DOHH2 (cell line): ENCODE results near the gene EYA2.

Experiments used
- H3F3A ChIP-seq: fragments of 200-600 bp; sonication (generic), shearing (Covaris generic); 2 replicates; pipeline ENCODE4 v1.6.0; 2016; ENCODE audit warnings: antibody characterized with exemption, mild to moderate bottlenecking; ENCODE audit not compliant: control insufficient read depth, insufficient read depth
- H3K27ac ChIP-seq: fragments of 200-600 bp; sonication (generic); 2 replicates; pipeline ENCODE4 v1.5.1; 2014; ENCODE audit warnings: low read depth, mild to moderate bottlenecking, low read length, moderate library complexity
- H3K27me3 ChIP-seq: fragments of 200-600 bp; sonication (generic); 2 replicates; pipeline ENCODE4 v1.6.1; 2014; ENCODE audit warnings: mild to moderate bottlenecking, low read length, mixed read lengths; ENCODE audit not compliant: control insufficient read depth
- H3K36me3 ChIP-seq: fragments of 200-600 bp; sonication (generic); 2 replicates; pipeline ENCODE4 v1.6.1; 2014; ENCODE audit warnings: mild to moderate bottlenecking, low read length, moderate library complexity, mixed read lengths; ENCODE audit not compliant: control insufficient read depth
- H3K4me1 ChIP-seq: fragments of 200-600 bp; sonication (generic); 2 replicates; pipeline ENCODE4 v1.6.1; 2014; ENCODE audit warnings: mild to moderate bottlenecking, low read length, mixed read lengths; ENCODE audit not compliant: control insufficient read depth
- H3K4me2 ChIP-seq: fragments of 200-600 bp; sonication (generic); 2 replicates; pipeline ENCODE4 v1.6.0; 2014; ENCODE audit warnings: mild to moderate bottlenecking, low read length, moderate library complexity
- H3K4me3 ChIP-seq: fragments of 200-600 bp; sonication (generic); 2 replicates; pipeline ENCODE4 v1.5.1; 2014; ENCODE audit warnings: mild to moderate bottlenecking, low read length, mixed read lengths
- H3K79me2 ChIP-seq: fragments of 200-600 bp; sonication (generic); 2 replicates; pipeline ENCODE4 v1.6.1; 2014; ENCODE audit warnings: mild to moderate bottlenecking, low read length, mixed read lengths; ENCODE audit not compliant: control insufficient read depth
- H3K9me2 ChIP-seq: fragments of 200-600 bp; sonication (generic); replicated peaks from 2 replicates; pipeline ENCODE4 v1.6.1; 2014; ENCODE audit warnings: mild to moderate bottlenecking, low read length, mixed read lengths; ENCODE audit not compliant: control insufficient read depth
- H3K9me3 ChIP-seq: fragments of 200-600 bp; sonication (generic); 2 replicates; pipeline ENCODE4 v1.6.1; 2014; ENCODE audit warnings: antibody characterized with exemption, low read length, mixed read lengths; ENCODE audit not compliant: control insufficient read depth, insufficient read depth
- H4K20me1 ChIP-seq: fragments of 200-600 bp; sonication (generic); 2 replicates; pipeline ENCODE4 v1.6.0; 2014; ENCODE audit warnings: low read depth, mild to moderate bottlenecking, antibody characterized with exemption, low read length, moderate library complexity; ENCODE audit not compliant: control insufficient read depth, insufficient read depth
- CTCF ChIP-seq: fragments of 200-600 bp; sonication (generic); IDR thresholded peaks from one replicate; pipeline ENCODE4 v1.5.1; 2014; ENCODE audit warnings: antibody characterized with exemption, mild to moderate bottlenecking, low read depth, low read length; ENCODE audit not compliant: poor library complexity, severe bottlenecking
- EZH2phosphoT487 ChIP-seq: fragments of 200-600 bp; sonication (generic); IDR thresholded peaks from 2 replicates; pipeline ENCODE4 v1.6.1; 2017; ENCODE audit warnings: borderline replicate concordance, mild to moderate bottlenecking, antibody characterized with exemption, low read length, moderate library complexity, mixed read lengths

The EYA2 gene

GRCh38 chr20:47033665-47034064 lies 139.0 kb downstream of the EYA2 start:
- no peak for TF ChIP-seq CTCF
- no peak for TF ChIP-seq EZH2phosphoT487
- H3K36me3 ChIP-seq, result no peaks in the 10 kb centered on the region

DNA sequence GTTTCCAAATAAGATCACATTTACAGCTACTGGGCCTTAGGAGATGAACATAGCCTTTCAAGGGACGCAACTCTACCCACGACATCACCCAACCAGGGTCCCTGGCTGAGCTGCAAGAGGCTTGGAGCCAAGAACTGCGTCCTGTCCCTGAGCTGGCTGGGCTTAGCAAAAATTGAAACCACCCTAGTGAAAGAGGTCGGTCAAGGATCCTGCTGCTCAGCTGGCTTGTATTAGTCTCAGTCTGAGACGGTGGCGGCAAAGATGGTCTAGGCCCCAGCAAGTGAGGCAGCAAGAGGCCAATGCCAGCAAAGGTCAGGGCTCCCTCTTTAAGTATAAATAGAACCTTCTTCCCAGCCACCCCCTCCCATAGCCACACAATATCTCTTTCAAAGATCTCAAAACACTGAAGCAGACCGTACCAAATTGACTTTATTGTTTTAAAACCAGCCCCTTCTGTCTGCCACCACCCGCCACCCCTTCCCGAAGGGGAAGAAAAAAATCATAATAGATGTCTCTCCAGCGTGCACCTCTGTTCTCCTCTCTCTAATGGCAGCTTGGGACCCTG lies 140.5 kb downstream of the EYA2 start:
- H3K27ac ChIP-seq, result no peak overlapping the region
- no peaks in the 10 kb centered on the region for H3K9me2 ChIP-seq
- H4K20me1 ChIP-seq, result no peaks in the 10 kb centered on the region
- TF ChIP-seq EZH2phosphoT487 (no peak), CTCF (no peak)
- H3K4me1 ChIP-seq, result no peaks in the 10 kb centered on the region
- 0 out of 2 replicates have a peak, but pooled peaks cover 3% of the 10 kb centered on the region for H3K27me3 ChIP-seq
- no peaks in the 10 kb centered on the region for H3K36me3 ChIP-seq
- no peak overlapping the region for H3K4me2 ChIP-seq
- H3K9me3 ChIP-seq, result no peaks in the 10 kb centered on the region
- no peaks in the 10 kb centered on the region for H3F3A ChIP-seq
- no peaks in the 10 kb centered on the region for H3K79me2 ChIP-seq
- no peak overlapping the region for H3K4me3 ChIP-seq

More at GRCh38 chr20:47033665-47034064, 139.0 kb downstream of the EYA2 start:
- Histone ChIP-seq H3K9me3 (no peaks in the 10 kb centered on the region), H3K4me2 (no peak overlapping the region), H3K4me1 (no peaks in the 10 kb centered on the region), H3F3A (no peaks in the 10 kb centered on the region), H3K4me3 (no peak overlapping the region), H4K20me1 (no peaks in the 10 kb centered on the region), H3K27ac (no peak overlapping the region), H3K9me2 (no peaks in the 10 kb centered on the region), H3K79me2 (no peaks in the 10 kb centered on the region), H3K27me3 (0 out of 2 replicates have a peak, but pooled peaks cover 3% of the 10 kb centered on the region)

- Histone ChIP-seq H3K36me3 (no peaks in the 10 kb centered on the region), H3K4me3 (no peak overlapping the region), H3K4me1 (no peaks in the 10 kb centered on the region), H3K9me3 (no peaks in the 10 kb centered on the region), H3K27me3 (0 out of 2 replicates have a peak, but pooled peaks cover 5% of the 10 kb centered on the region), H3K79me2 (no peaks in the 10 kb centered on the region), H3F3A (no peaks in the 10 kb centered on the region), H4K20me1 (no peaks in the 10 kb centered on the region), H3K27ac (no peak overlapping the region), H3K9me2 (no peaks in the 10 kb centered on the region), H3K4me2 (no peak overlapping the region)
- no peak for TF ChIP-seq CTCF
- TF ChIP-seq EZH2phosphoT487, result no peak
Measured at GRCh38 chr20:47036091-47036870, 141.6 kb downstream of the EYA2 start.
